GM18870 (cell line): ENCODE measurements around the gene CYP2D6.
A peak's percentile ranks its signal among the peaks of the same experiment; 100 is the strongest.
"Not testable (repeated sequence)": the region's sequence is repeated elsewhere in the genome, so short reads cannot be mapped to it uniquely, and the experiment has no call there.

Experiments used
- ATAC-seq: cut with Tn5 transposase; IDR thresholded peaks from one replicate; pipeline ENCODE4 v1.9.1; 2021; ENCODE audit warnings: moderate library complexity; ENCODE audit not compliant: unreplicated experiment

Gene CYP2D6

GRCh38 chr22:42134100-42135020 is 3.8 kb upstream of the CYP2D6 start:
- no peak for ATAC-seq

GRCh38 chr22:42132457-42132856 is 1.8 kb upstream of the CYP2D6 start:
- ATAC-seq, result no peak

DNA sequence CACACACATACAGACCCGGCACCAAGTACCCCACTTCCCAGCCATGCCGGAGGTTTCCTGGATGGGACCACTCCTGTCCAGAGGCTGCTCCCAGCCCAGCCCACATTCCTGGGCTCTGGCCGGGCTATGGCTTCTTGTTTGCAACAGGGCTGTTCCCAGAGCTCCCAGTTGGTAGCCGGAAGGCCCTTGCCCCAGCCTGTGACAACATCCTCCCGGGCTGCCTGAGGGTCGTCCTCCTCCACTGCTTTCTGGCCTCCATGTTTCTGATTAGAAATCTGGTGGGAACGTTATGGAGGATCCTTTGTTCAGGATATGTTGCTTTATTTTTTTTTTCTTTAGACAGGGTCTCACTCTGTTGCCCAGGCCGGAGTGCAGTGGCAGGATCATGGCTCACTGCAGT is 952 bp upstream of the CYP2D6 start:
- no peak for ATAC-seq

- not testable (repeated sequence) for ATAC-seq
These were observed 428 bp downstream of the CYP2D6 start for GRCh38 chr22:42130182-42130581.

DNA sequence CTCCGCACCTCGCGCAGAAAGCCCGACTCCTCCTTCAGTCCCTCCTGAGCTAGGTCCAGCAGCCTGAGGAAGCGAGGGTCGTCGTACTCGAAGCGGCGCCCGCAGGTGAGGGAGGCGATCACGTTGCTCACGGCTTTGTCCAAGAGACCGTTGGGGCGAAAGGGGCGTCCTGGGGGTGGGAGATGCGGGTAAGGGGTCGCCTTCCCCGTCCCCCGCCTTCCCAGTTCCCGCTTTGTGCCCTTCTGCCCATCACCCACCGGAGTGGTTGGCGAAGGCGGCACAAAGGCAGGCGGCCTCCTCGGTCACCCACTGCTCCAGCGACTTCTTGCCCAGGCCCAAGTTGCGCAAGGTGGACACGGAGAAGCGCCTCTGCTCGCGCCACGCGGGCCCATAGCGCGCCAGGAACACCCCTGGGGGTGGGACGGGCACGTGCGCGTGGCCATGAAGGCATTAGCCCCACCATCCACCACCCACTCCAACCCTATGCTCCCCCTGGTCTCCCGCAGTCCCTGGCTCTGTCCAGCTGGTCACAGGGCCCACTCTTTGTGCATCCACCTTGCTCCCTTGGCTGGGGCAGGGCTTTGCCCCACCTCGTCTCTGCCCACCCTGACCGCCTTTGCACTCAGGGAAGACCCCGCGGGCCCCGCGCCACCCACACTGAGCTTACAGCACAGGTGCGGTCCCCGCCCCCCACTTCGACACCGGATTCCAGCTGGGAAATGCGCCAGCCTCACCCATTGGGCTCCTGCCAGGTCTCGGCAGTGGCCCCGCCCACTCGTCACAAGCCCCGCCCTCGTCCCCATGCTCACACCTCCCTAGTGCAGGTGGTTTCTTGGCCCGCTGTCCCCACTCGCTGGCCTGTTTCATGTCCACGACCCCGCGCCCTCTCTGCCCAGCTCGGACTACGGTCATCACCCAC is 1.6 kb downstream of the CYP2D6 start:
- not testable (repeated sequence) for ATAC-seq

DNA sequence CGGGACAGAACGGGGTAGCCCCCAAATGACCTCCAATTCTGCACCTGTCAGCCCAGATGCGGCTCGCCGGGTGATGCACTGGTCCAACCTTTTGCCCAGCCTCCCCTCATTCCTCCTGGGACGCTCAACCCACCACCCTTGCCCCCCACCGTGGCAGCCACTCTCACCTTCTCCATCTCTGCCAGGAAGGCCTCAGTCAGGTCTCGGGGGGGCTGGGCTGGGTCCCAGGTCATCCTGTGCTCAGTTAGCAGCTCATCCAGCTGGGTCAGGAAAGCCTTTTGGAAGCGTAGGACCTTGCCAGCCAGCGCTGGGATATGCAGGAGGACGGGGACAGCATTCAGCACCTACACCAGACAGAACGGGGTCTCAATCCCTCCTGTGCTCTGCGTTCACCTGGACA is 2.6 kb downstream of the CYP2D6 start:
- ATAC-seq, result not testable (repeated sequence)

- no peak for ATAC-seq
These were observed 3.0 kb downstream of the CYP2D6 start for GRCh38 chr22:42127606-42128005.

DNA sequence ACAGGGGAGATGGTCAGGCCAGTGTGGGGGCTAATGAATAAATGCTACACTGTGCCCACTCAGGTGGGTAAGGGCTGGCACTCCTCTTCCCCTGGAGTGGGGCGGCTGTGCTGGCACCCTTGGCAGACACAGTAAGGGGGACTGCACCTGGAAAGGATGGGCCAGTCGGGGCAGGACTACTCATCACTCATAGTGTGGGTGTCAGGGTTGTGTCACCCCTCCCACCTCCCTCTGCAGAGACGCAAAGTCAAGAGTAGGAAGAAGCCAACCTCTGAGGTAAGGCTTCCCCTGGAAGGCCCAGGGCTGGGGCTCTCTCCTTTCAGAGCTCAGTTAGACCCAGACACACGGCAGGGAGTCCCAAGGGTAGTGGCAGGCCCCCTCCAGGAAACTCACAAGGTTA is 7.1 kb downstream of the CYP2D6 start:
- ATAC-seq, result not testable (repeated sequence)

DNA sequence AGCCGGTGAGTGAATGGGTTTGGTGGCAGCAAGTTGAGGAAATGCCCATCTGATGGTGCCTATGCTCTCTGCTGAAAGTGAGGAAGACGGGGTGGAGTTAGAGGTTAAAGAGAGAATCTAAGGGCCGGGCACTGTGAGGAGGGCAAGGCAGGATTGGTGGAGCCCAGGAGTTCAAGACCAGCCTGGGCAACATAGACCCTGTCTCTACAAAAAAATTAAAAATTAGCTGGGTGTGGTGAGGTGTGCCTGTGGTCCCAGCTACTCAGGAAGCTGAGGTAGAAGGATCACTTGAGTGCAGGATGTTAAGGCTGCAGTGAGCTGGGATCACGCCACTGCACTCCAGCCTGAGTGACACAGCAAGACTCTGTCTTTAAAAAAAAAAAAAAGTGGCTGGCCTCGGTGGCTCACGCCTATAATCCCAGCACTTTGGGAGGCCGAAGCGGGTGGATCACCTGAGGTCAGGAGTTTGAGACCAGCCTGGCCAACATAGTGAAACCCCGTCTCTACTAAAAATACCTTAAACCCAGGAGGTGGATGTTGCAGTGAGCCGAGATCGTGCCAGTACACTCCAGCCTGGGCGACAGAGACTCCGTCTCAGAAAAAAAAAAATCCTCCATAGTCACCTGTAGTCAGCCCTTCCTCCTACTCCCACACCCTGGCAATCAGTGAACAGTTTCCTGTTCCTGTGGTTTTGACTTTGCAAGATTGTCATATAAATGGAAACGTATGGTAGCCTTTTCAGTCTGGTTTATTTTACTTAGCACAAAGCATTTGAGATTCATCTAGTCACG is 10.2 kb downstream of the CYP2D6 start:
- not testable (repeated sequence) for ATAC-seq

- no peak for ATAC-seq
These were observed 13.7 kb downstream of the CYP2D6 start for GRCh38 chr22:42116848-42117424.

DNA sequence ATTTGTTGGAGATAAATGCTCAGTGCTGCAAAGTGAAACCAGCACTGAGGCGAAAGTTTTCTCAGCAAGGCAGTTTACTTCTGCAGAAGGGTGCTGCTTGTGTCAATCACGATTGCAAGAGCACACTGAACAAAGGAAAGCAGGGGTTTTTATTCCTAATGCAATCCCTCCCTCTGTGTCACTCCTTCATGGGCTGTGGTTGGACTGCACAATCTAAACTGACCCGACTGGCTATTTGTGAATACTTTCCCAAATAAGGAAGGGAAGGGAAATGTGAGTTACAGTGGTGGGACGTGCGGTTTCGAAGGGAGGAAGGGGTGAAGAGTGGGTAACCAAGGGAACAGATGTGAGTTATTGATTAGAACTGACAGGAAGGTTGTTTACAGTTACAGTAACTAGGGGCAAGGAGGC is 15.2 kb downstream of the CYP2D6 start:
- not testable (repeated sequence) for ATAC-seq

DNA sequence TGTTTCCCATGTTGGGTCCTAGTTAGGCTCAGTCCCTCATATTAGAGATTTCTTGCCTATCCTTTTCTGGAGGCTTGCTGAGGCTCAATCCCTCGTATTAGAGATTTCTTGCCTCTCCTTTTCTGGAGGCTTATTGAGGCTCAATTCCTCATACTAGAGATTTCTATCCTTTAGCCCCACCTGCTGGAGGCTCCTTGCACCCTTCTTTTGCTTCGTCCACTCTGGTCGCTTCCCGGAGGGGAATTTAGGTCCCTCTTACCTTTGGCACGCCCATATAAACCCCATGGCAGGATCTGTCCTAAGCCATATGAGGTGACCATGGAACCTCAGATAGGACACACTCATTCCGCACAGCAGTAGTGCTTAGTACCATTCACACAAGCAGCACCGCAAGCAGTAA is 15.9 kb downstream of the CYP2D6 start:
- ATAC-seq, result no peak

GRCh38 chr22:42112793-42113192 is 17.8 kb downstream of the CYP2D6 start:
- not testable (repeated sequence) for ATAC-seq

DNA sequence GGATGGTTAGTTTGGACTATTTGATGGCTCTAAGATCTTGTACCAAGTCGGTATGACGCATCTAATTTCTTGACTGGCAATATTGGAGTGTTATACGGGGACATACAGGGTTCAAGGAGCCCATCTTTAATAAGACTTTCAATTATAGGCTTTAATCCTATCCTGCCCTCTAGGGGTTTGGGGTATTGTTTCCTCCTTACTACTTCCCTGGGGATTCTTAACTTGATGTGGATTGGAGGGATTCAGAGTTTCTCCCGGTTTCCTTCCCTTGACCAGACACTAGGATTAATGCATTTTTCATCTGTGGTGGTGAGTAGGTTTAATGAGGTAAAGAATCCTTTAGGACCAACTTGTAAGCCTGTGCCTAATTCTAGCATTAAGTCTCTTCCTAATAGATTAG is 18.8 kb downstream of the CYP2D6 start:
- ATAC-seq, result no peak

- no peak for ATAC-seq
These were observed 21.8 kb downstream of the CYP2D6 start for GRCh38 chr22:42108848-42109247.

DNA sequence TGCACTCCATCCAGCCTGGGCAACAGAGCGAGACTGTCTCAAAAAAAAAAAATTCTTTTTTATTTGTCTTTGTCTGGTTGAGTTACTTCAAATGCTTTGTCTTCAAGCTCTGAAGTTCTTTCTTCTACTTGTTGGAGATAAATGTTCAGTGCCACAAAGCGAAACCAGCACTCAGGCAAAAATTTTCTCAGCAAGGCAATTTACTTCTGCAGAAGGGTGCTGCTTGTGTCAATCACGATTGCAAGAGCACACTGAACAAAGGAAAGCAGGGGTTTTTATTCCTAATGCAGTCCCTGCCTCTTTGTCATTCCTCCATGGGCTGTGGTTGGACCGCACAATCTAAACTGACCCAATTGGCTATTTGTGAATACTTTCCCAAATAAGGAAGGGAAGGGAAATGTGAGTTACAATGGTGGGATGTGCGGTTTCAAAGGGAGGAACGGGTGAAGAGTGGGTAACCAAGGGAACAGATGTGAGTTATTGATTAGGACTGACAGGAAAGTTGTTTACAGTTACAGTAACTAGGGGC is 26.2 kb downstream of the CYP2D6 start:
- ATAC-seq, result not testable (repeated sequence)

DNA sequence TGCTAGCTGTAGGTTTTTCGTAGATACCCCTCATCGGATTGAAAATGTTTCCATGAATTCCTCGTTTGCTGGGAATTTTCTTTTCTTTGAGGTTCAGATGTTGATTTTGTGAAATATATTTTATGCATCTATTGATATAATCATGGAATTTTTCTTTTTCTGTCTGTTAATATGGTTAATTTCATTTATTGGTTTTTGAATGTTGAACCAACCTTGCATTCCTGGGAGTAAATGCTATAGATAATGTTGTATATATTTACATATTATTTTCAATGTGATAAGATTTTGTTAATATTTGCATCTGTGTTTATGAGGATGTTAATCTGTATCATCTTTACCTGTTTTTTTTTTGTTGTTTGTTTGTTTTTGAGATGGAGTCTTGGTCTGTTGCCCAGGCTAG is 29.4 kb downstream of the CYP2D6 start:
- no peak for ATAC-seq

- no peak for ATAC-seq
These were observed 39.2 kb downstream of the CYP2D6 start for GRCh38 chr22:42091455-42091782.

GRCh38 chr22:42090596-42091454 is 39.8 kb downstream of the CYP2D6 start, which contains the start of gene NDUFA6:
Gene NDUFA6, minus strand, starts transcription at chr22:42090772. Its CDS starts 28 bp downstream, at chr22:42090744.
- peak; percentile 93 for ATAC-seq
